Stimulated activated CD4-positive, alpha-beta T cell treated with anti-CD3 and anti-CD28 coated beads, TNF-alpha, amount 100 ng/mL, for 1 hour (primary cell): ENCODE measurements around the gene PDPN.

Source experiments
- DNase-seq, 3 donors: peaks; one replicate each; pipeline ENCODE4 v3.0.0-alpha.2; 2020; ENCODE audit warnings: low read depth in 3 of 3, low spot score in 1 of 3

Gene PDPN

GRCh38 chr1:13576926-13577325 lies 6.7 kb upstream of the PDPN start:
- DNase-seq = no peak

- DNase-seq = no peak
Measured at GRCh38 chr1:13577846-13578245, 5.8 kb upstream of the PDPN start.

GRCh38 chr1:13581446-13581845 lies 2.2 kb upstream of the PDPN start:
- no peak for DNase-seq

- no peak for DNase-seq
Measured at GRCh38 chr1:13582713-13583443, 754 bp upstream of the PDPN start.

GRCh38 chr1:13583966-13584791 lies 547 bp downstream of the PDPN start:
- DNase-seq = no peak

GRCh38 chr1:13584876-13585611 lies 1.4 kb downstream of the PDPN start:
- no peak for DNase-seq

- DNase-seq = no peak
Measured at GRCh38 chr1:13585612-13585991, 2.0 kb downstream of the PDPN start.

- no peak for DNase-seq
Measured at GRCh38 chr1:13586001-13586400, 2.4 kb downstream of the PDPN start.

GRCh38 chr1:13587256-13588030 lies 3.8 kb downstream of the PDPN start:
- DNase-seq = no peak

- DNase-seq = no peak
Measured at GRCh38 chr1:13588946-13589796, 5.5 kb downstream of the PDPN start.

- no peak for DNase-seq
Measured at GRCh38 chr1:13590486-13590885, 6.9 kb downstream of the PDPN start.

- DNase-seq = no peak
Measured at GRCh38 chr1:13593511-13594131, 10.0 kb downstream of the PDPN start.

- DNase-seq = no peak
Measured at GRCh38 chr1:13595411-13595810, 11.8 kb downstream of the PDPN start.

- DNase-seq = no peak
Measured at GRCh38 chr1:13597166-13597565, 13.5 kb downstream of the PDPN start.

- DNase-seq = no peak
Measured at GRCh38 chr1:13600762-13601453, 17.3 kb downstream of the PDPN start.

- no peak for DNase-seq
Measured at GRCh38 chr1:13604176-13604575, 20.5 kb downstream of the PDPN start.

- no peak for DNase-seq
Measured at GRCh38 chr1:13604721-13605120, 21.1 kb downstream of the PDPN start.

- DNase-seq = no peak
Measured at GRCh38 chr1:13605159-13605558, 21.5 kb downstream of the PDPN start.

GRCh38 chr1:13607002-13607401 lies 23.4 kb downstream of the PDPN start:
- no peak for DNase-seq
